NCI-H1436 treated with DMSO at 0.1 percent for 48 hours (cell line): ENCODE data around the gene MORC3.

Experiments
- DNase-seq: peaks from one replicate; lab custom pipeline; 2025; lab: John Stamatoyannopoulos, UW

MORC3 gene

DNA sequence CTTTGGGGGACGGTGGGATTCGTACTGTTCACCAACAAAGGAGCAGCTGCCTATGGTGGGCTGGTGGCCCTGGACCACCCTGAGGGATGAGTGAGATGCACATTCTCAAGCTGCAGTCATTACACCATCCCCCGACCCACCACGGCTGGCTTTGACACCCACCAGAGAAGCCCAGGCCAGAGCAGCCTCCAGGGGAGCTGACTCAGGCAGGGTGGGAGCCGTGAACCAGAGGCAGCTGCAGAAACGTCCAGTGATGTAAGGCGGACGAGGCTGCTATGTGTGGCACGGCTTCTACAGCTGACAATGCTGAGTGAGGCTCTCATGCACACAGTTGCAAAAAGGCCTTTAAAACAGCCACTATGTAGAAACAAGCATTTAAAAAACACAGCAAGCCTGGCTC is 105.3 kb downstream of the MORC3 start:
- no peak for DNase-seq
